GM23338 (cell line): ENCODE data around the gene POGZ. TPM values are rescaled to one million over a fixed set of nuclear protein-coding genes. Genes with fewer than 3 reads are reported as not detected.

Source experiments
- ATAC-seq: fragments of 200-7000 bp; cut with Tn5 transposase; 3 replicates; pipeline ENCODE4 v1.9.1; 2020
- DNase-seq: peaks from one replicate; pipeline ENCODE4 v3.0.0-alpha.2; 2015; ENCODE audit warnings: low spot score
- H2AFZ ChIP-seq: fragments of 200-600 bp; sonication (generic); 2 replicates; pipeline ENCODE4 v1.8.0; 2016; ENCODE audit warnings: antibody characterized with exemption, mild to moderate bottlenecking, moderate library complexity
- H3F3A ChIP-seq: fragments of 200-600 bp; sonication (generic); replicated peaks from 2 replicates; pipeline ENCODE4 v1.8.0; 2017; ENCODE audit warnings: antibody characterized with exemption, mixed run types, low read depth
- H3K27ac ChIP-seq: fragments of 200-600 bp; sonication (generic); 2 replicates; pipeline ENCODE4 v1.6.1; 2016; ENCODE audit warnings: low read depth
- H3K27me3 ChIP-seq: fragments of 200-600 bp; sonication (generic); 2 replicates; pipeline ENCODE4 v1.8.0; 2016; ENCODE audit warnings: mild to moderate bottlenecking, mixed run types, moderate library complexity; ENCODE audit not compliant: insufficient read depth
- H3K36me3 ChIP-seq: fragments of 200-600 bp; sonication (generic); 2 replicates; pipeline ENCODE4 v1.8.0; 2016; ENCODE audit warnings: mild to moderate bottlenecking; ENCODE audit not compliant: insufficient read depth
- H3K4me1 ChIP-seq: fragments of 200-600 bp; sonication (generic); 2 replicates; pipeline ENCODE4 v1.8.0; 2016; ENCODE audit warnings: mild to moderate bottlenecking, moderate library complexity; ENCODE audit not compliant: insufficient read depth
- H3K4me2 ChIP-seq: fragments of 200-600 bp; sonication (generic); 2 replicates; pipeline ENCODE4 v1.7.1; 2017; ENCODE audit warnings: mixed run types
- H3K4me3 ChIP-seq: fragments of 200-600 bp; sonication (generic); 2 replicates; pipeline ENCODE4 v1.6.1; 2016; ENCODE audit warnings: mixed run types
- H3K79me2 ChIP-seq: fragments of 200-600 bp; sonication (generic); replicated peaks from 2 replicates; pipeline ENCODE4 v1.8.0; 2017; ENCODE audit warnings: mild to moderate bottlenecking; ENCODE audit not compliant: insufficient read depth
- H3K9me2 ChIP-seq: fragments of 200-600 bp; sonication (generic); 2 replicates; pipeline ENCODE4 v1.8.0; 2017; ENCODE audit not compliant: insufficient read depth
- H4K20me1 ChIP-seq: fragments of 200-600 bp; sonication (generic); replicated peaks from 2 replicates; pipeline ENCODE4 v1.8.0; 2017; ENCODE audit warnings: mild to moderate bottlenecking; ENCODE audit not compliant: insufficient read depth
- H3K27ac Mint-ChIP-seq: 2 replicates; pipeline ENCODE4 v1.8.0; 2020; ENCODE audit warnings: inconsistent platforms, mild to moderate bottlenecking, moderate library complexity, mixed read lengths
- H3K27me3 Mint-ChIP-seq: 3 replicates; pipeline ENCODE4 v1.8.0; 2022; ENCODE audit warnings: low read depth, mild to moderate bottlenecking, moderate library complexity, mixed read lengths, inconsistent platforms; ENCODE audit not compliant: insufficient read depth, poor library complexity
- H3K36me3 Mint-ChIP-seq: 3 replicates; pipeline ENCODE4 v1.8.0; 2021; ENCODE audit warnings: low read depth, mild to moderate bottlenecking, inconsistent platforms, moderate library complexity, mixed read lengths
- H3K4me1 Mint-ChIP-seq: 3 replicates; pipeline ENCODE4 v1.8.0; 2020; ENCODE audit warnings: mild to moderate bottlenecking, inconsistent platforms, mixed read lengths
- H3K4me3 Mint-ChIP-seq: 3 replicates; pipeline ENCODE4 v1.8.0; 2021; ENCODE audit warnings: moderate library complexity, mild to moderate bottlenecking, inconsistent platforms, mixed read lengths
- H3K9me3 Mint-ChIP-seq: 3 replicates; pipeline ENCODE4 v1.8.0; 2020; ENCODE audit warnings: moderate library complexity, mild to moderate bottlenecking, inconsistent platforms, mixed read lengths
- CTCF ChIP-seq, 2 experiments: fragments of 200-600 bp in 1 of 2; sonication (generic) in 1 of 2; conservative IDR thresholded peaks; 2 replicates each; pipeline versions ENCODE4 v1.5.1 to v1.6.1; 2016 to 2017; ENCODE audit warnings: antibody characterized with exemption in 2 of 2, low read depth in 2 of 2, mild to moderate bottlenecking in 2 of 2, moderate library complexity in 1 of 2
- EZH2 ChIP-seq: fragments of 200-600 bp; sonication (generic); IDR thresholded peaks from one replicate; pipeline ENCODE4 v1.8.0; 2017; ENCODE audit warnings: antibody characterized with exemption, mild to moderate bottlenecking, low read depth; ENCODE audit not compliant: unreplicated experiment
- JUNB ChIP-seq: IDR thresholded peaks from one replicate; pipeline ENCODE4 v1.6.1; 2016; ENCODE audit warnings: antibody characterized with exemption; ENCODE audit not compliant: unreplicated experiment
- POLR2AphosphoS5 ChIP-seq: IDR thresholded peaks from 2 replicates; pipeline ENCODE4 v1.6.1; 2016; ENCODE audit warnings: antibody characterized with exemption, low read depth
- REST ChIP-seq: IDR thresholded peaks from one replicate; pipeline ENCODE4 v1.6.1; 2018; ENCODE audit warnings: antibody characterized with exemption; ENCODE audit not compliant: unreplicated experiment
- ZNF331 ChIP-seq: fragments of 250-450 bp; sonication (Bioruptor Pico); IDR thresholded peaks from 2 replicates; pipeline ENCODE4 v1.5.0; 2020; ENCODE audit warnings: low read depth, mild to moderate bottlenecking, moderate library complexity
- ZNF462 ChIP-seq: fragments of 250-450 bp; sonication (Bioruptor Pico); IDR thresholded peaks from 2 replicates; pipeline ENCODE4 v1.5.0; 2020; ENCODE audit warnings: mild to moderate bottlenecking, moderate library complexity
- polyA plus RNA-seq: library from polyadenylated mRNA; unstranded; fragments of >200 nt; fragmentation: Nextera tagmentation; extraction: Ambion mirVana; gene quantifications from 2 replicates; pipeline ENCODE4 v1.2.1, GENCODE V29; 2016
- total RNA-seq: library from RNA; depleted of rRNA; stranded (reverse); fragments of >200 nt; shearing (Covaris generic); gene quantifications from 2 replicates; pipeline ENCODE4 v1.2.3, GENCODE V29; 2014

Gene POGZ
- total and polyA plus RNA-seq, 2 experiments from 2014 or later, result 47.0 to 72.5 TPM

DNA sequence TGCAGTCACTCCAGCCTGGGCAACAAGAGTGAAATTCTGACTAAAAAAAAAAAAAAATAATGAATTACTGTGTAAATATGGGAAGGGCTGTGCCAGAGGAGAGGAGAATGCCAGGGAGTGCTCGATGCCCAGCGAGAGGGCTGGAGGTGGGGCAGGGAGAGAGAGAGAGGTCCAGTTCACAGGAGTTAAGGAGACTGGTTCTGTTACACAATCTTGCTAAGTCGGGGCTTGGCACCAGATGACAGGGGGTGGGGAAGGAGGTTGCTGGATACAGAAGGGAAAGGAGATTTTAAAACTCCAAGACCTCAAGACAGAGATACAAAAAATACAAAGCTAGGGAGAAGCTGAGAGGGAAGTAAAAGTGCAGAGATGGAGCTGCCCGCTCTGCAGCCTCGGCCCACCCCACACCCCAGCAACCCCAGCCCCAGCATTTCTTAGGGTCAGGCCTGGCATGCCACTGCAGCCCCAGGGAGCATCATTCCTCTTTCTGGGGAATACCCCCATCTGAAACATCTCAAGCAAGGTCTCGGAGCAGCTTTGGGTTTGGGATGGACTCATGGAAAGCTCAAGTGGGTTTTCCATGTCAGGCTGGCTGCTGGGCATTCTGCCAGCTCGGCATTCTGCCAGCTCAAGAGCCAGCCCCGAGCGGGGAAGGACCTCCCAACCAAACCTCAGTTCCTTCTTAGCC is 87.8 kb downstream of the POGZ start (continued):
- no peak for TF ChIP-seq ZNF462 (CRISPR knock-in tag)

DNA sequence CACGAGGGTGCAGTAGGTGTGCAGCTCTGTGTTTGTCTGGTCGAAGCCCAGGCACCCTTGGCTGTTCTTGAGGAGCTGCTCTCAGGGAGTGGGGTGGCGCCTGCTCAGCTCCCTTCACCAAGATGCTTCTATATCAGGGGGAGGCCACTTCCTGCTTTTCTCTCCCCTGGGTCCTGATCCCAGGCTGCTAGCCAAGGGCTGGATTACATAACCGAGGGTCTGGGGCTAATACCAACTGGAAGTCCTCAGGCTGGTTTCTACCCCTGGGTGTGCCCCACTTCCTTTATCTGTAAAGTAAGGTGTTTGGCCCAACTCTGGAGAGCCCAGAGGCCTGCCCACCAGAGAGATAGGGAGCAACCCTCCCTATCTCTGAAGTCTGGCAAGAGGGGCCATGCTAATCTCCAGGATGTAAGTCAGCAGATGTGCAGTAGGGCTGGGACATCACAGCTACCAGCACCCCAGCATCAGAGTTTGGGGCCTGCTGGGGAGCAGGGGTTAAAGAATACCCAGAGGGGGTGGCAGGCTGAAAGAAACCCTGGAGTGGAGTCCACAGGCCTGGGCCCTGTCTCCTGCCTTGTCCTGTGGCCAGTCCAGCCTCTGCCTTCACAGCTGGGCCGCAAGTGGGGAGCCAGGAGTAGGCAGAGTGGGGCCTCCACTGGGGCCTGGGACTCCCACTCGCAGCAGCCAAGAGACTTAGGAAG is 88.9 kb downstream of the POGZ start:
- ATAC-seq, result no peak
- no peaks in the 10 kb centered on the region for H3K27me3 ChIP-seq
- H3K27ac ChIP-seq, result no peak overlapping the region
- H3K4me1 ChIP-seq, result peaks cover 16% of the 10 kb centered on the region
- Mint-ChIP-seq H3K27ac (no peak overlapping the region), H3K9me3 (no peaks in the 10 kb centered on the region; the same call in 2 of the 3 replicates), H3K36me3 (peaks cover 5% of the 10 kb centered on the region; the same call in 2 of the 3 replicates), H3K27me3 (peaks cover 16% of the 10 kb centered on the region), H3K4me1 (peaks cover 27% of the 10 kb centered on the region), H3K4me3 (no peak overlapping the region)
- no peaks in the 10 kb centered on the region for H3K9me2 ChIP-seq
- no peaks in the 10 kb centered on the region for H3K79me2 ChIP-seq
- DNase-seq, result no peak
- no peaks in the 10 kb centered on the region for H3F3A ChIP-seq
- no peaks in the 10 kb centered on the region for H4K20me1 ChIP-seq
- no peak overlapping the region for H2AFZ ChIP-seq
- no peaks in the 10 kb centered on the region for H3K36me3 ChIP-seq
- no peak overlapping the region for H3K4me3 ChIP-seq
- H3K4me2 ChIP-seq, result no peak overlapping the region
- TF ChIP-seq ZNF331, result no peak
- TF ChIP-seq JUNB, result no peak
- TF ChIP-seq EZH2, result no peak
- no peak for TF ChIP-seq POLR2AphosphoS5
- no peak for TF ChIP-seq CTCF (conservative IDR thresholded peaks at IDR 0.05; ENCODE audit: low read depth in 2 of 2)
- no peak for TF ChIP-seq REST
